Dendritic cell treated with granulocyte-macrophage colony-stimulating factor and Interleukin-4, amounts not matched to agents 40 ng/mL and 50 ng/mL, for 4 days (primary cell): ENCODE results near the gene SCFD2.

Experiments used
- H3K27ac Mint-ChIP-seq: one replicate; pipeline ENCODE4 v1.8.0; 2022; ENCODE audit warnings: mild to moderate bottlenecking, mixed read lengths
- H3K27me3 Mint-ChIP-seq: one replicate; pipeline ENCODE4 v1.8.0; 2022; ENCODE audit warnings: mild to moderate bottlenecking, mixed read lengths
- H3K36me3 Mint-ChIP-seq: one replicate; pipeline ENCODE4 v1.8.0; 2022; ENCODE audit warnings: low read depth, mixed read lengths
- H3K4me1 Mint-ChIP-seq: one replicate; pipeline ENCODE4 v1.8.0; 2022; ENCODE audit warnings: low read depth, mixed read lengths
- H3K4me3 Mint-ChIP-seq: one replicate; pipeline ENCODE4 v1.8.0; 2022; ENCODE audit warnings: mild to moderate bottlenecking, moderate library complexity, mixed read lengths
- H3K9me3 Mint-ChIP-seq: one replicate; pipeline ENCODE4 v1.8.0; 2022; ENCODE audit warnings: mixed read lengths
- intact Hi-C: fragments of 100-400 bp; cut with micrococcal nuclease; formaldehyde crosslinking; loops from one replicate; pipeline ENCODE4 v1.15.0; 2022

The SCFD2 gene

GRCh38 chr4:52911684-52912294 lies 454.1 kb downstream of the SCFD2 start:
- no peak overlapping the region for H3K27ac Mint-ChIP-seq

GRCh38 chr4:52910115-52910514 lies 455.7 kb downstream of the SCFD2 start:
- no peaks in the 10 kb centered on the region for H3K27me3 Mint-ChIP-seq
- no peaks in the 10 kb centered on the region for H3K36me3 Mint-ChIP-seq
- no peaks in the 10 kb centered on the region for H3K9me3 Mint-ChIP-seq
- no peaks in the 10 kb centered on the region for H3K4me1 Mint-ChIP-seq
- no peak overlapping the region for H3K4me3 Mint-ChIP-seq
- intact Hi-C loops: no loop called here
- H3K27ac Mint-ChIP-seq: no peak overlapping the region

More at GRCh38 chr4:52911684-52912294, 454.1 kb downstream of the SCFD2 start:
- no peaks in the 10 kb centered on the region for H3K36me3 Mint-ChIP-seq
- intact Hi-C loops: no loop called here
- no peak overlapping the region for H3K4me3 Mint-ChIP-seq
- no peaks in the 10 kb centered on the region for H3K9me3 Mint-ChIP-seq
- no peaks in the 10 kb centered on the region for H3K4me1 Mint-ChIP-seq
- no peaks in the 10 kb centered on the region for H3K27me3 Mint-ChIP-seq

DNA sequence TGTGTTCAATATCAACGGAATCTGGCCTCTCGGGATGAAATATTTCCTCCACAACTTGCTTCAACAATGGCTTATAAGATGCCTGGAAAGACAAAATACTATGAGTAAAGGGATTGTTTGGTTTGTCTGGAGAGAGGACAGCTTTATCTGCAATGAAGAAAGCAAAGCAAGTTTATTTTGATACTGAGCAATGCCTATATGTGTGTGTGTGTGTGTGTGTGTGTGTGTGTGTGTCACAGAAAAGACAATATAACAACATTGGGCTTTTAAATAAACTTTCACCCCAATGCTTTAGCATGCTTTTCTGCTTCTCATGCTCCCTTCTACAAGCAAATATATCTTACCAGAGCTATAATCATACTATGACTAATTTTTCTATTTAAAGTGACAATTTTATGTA lies 458.4 kb downstream of the SCFD2 start:
- no peaks in the 10 kb centered on the region for H3K4me1 Mint-ChIP-seq
- H3K27me3 Mint-ChIP-seq: no peaks in the 10 kb centered on the region
- no peaks in the 10 kb centered on the region for H3K36me3 Mint-ChIP-seq
- no peak overlapping the region for H3K4me3 Mint-ChIP-seq
- H3K9me3 Mint-ChIP-seq: no peaks in the 10 kb centered on the region
- H3K27ac Mint-ChIP-seq: no peak overlapping the region
- intact Hi-C loops: no loop called here

GRCh38 chr4:52904421-52904820 lies 461.4 kb downstream of the SCFD2 start:
- H3K9me3 Mint-ChIP-seq: peaks cover 20% of the 10 kb centered on the region
- H3K36me3 Mint-ChIP-seq: peaks cover 16% of the 10 kb centered on the region
- no peaks in the 10 kb centered on the region for H3K27me3 Mint-ChIP-seq
- H3K4me1 Mint-ChIP-seq: no peaks in the 10 kb centered on the region
- H3K4me3 Mint-ChIP-seq: no peak overlapping the region
- intact Hi-C loops: no loop called here
- no peak overlapping the region for H3K27ac Mint-ChIP-seq

DNA sequence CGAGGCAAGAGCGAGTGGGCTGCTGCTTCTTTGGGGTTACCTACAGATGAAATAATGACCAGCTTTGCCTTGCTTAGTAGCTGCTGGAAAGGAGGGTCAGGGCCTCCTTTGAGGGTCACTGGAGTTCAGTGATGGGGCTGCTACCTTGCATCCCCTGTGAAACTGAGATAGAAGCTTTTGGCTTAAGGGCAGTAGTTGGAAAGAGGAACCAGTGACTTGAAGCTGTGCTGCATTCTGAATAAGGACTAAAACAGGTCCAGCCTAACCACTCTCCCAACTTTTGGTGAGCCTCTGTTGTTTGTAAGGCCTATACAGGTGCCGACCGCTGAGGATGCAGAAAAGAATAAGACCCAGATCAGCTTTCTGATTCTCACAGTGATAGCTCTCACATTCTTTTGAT lies 462.6 kb downstream of the SCFD2 start:
- Mint-ChIP-seq H3K27me3 (no peaks in the 10 kb centered on the region), H3K9me3 (peaks cover 29% of the 10 kb centered on the region), H3K4me1 (no peaks in the 10 kb centered on the region), H3K36me3 (peaks cover 16% of the 10 kb centered on the region), H3K4me3 (no peak overlapping the region), H3K27ac (no peak overlapping the region)
- intact Hi-C loops: no loop called here

DNA sequence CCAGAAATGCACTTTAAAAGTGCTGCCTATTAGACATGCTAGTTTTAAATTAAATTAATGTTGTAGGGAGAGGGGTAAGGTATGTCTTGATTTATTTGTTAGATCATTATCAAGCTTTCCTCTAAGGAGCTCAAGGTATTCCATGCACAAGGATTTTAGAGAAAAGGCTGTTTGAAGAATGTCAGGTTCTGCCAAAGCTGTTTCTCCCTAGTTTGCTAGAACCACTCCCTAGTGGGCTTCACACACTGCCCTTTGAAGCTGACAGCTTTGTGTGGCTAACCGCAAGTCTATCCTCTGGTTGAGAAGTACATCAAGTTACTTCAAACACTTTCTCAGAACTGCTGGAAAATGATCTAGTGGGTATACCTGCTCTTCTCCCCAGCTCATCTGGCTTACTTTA lies 471.4 kb downstream of the SCFD2 start:
- H3K27me3 Mint-ChIP-seq: no peaks in the 10 kb centered on the region
- H3K4me1 Mint-ChIP-seq: no peaks in the 10 kb centered on the region
- H3K4me3 Mint-ChIP-seq: no peak overlapping the region
- no peak overlapping the region for H3K27ac Mint-ChIP-seq
- no peaks in the 10 kb centered on the region for H3K36me3 Mint-ChIP-seq
- H3K9me3 Mint-ChIP-seq: peaks cover 18% of the 10 kb centered on the region
- intact Hi-C loops: no loop called here

- Mint-ChIP-seq H3K27me3 (no peaks in the 10 kb centered on the region), H3K9me3 (peaks cover 17% of the 10 kb centered on the region), H3K4me3 (no peak overlapping the region), H3K36me3 (no peaks in the 10 kb centered on the region), H3K4me1 (no peaks in the 10 kb centered on the region), H3K27ac (no peak overlapping the region)
- intact Hi-C loops: no loop called here
Observed at GRCh38 chr4:52892880-52893279, 473.0 kb downstream of the SCFD2 start.

GRCh38 chr4:52891743-52892142 lies 474.1 kb downstream of the SCFD2 start:
- Mint-ChIP-seq H3K27ac (no peak overlapping the region), H3K36me3 (no peaks in the 10 kb centered on the region), H3K9me3 (peaks cover 13% of the 10 kb centered on the region), H3K27me3 (no peaks in the 10 kb centered on the region), H3K4me1 (no peaks in the 10 kb centered on the region), H3K4me3 (no peak overlapping the region)
- intact Hi-C loops: no loop called here

- no peak overlapping the region for H3K4me3 Mint-ChIP-seq
- peaks cover 13% of the 10 kb centered on the region for H3K9me3 Mint-ChIP-seq
- intact Hi-C loops: no loop called here
- no peaks in the 10 kb centered on the region for H3K36me3 Mint-ChIP-seq
- H3K27ac Mint-ChIP-seq: no peak overlapping the region
- H3K4me1 Mint-ChIP-seq: no peaks in the 10 kb centered on the region
- no peaks in the 10 kb centered on the region for H3K27me3 Mint-ChIP-seq
Observed at GRCh38 chr4:52890521-52890791, 475.4 kb downstream of the SCFD2 start.

DNA sequence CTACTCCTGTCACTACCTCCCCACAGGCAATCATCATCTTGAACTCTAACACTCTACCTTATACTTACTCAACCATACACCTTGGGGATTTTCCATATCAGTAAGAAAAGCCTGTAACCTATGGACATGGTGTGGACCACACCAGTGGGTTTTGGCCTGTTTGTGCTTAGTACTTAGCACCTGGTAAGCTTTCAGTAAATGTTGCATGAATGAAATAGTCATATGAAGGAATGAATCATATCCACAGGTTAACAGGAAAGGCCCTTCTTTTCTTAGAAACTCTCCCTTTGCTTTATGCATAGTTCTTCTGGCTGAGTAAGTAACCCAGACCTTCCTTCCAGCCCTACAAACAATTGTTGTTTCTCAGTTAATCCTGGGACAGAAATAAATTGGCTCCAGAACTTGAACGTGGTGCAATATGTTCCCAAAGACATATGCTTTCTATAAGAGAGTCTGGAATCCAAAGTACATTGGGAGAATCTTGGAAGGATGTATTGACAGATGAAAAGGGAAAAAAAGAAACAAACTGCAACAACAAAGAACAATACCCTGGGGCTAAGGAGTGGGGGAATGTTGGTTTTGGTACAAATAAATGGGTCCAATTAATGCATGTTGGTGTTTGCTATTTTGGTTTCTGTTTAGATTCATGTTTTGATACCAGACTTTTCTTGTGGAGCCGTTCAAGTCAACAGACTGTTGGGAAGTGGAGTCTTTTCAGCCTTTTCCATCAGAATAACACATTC lies 475.9 kb downstream of the SCFD2 start:
- Mint-ChIP-seq H3K4me1 (no peaks in the 10 kb centered on the region), H3K27ac (no peak overlapping the region), H3K27me3 (no peaks in the 10 kb centered on the region), H3K9me3 (peaks cover 13% of the 10 kb centered on the region), H3K36me3 (no peaks in the 10 kb centered on the region), H3K4me3 (no peak overlapping the region)
- intact Hi-C loops: no loop called here

GRCh38 chr4:52889354-52889753 lies 476.5 kb downstream of the SCFD2 start:
- no peak overlapping the region for H3K27ac Mint-ChIP-seq
- H3K4me3 Mint-ChIP-seq: no peak overlapping the region
- H3K4me1 Mint-ChIP-seq: peaks cover 4% of the 10 kb centered on the region
- H3K36me3 Mint-ChIP-seq: no peaks in the 10 kb centered on the region
- intact Hi-C loops: no loop called here
- peaks cover 13% of the 10 kb centered on the region for H3K9me3 Mint-ChIP-seq
- H3K27me3 Mint-ChIP-seq: no peaks in the 10 kb centered on the region

DNA sequence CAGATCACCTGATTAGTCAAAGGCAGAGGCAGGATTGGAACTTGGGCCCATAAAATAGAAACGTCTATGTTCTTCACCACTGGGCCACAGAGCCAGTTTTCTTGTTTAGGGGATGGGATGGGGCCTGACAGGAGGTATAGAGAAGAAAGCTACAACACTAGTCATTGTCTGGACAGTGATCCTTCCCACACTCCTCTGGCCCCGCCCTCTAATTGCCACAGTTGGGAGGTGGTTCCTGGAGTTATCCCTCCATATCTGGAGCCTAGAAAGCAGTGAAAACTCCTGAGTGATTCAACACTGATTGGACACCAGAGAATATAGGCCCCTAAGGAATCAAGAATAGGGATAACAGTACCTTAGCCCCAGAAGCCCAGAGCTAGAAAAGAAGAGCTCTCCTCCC lies 480.9 kb downstream of the SCFD2 start:
- Mint-ChIP-seq H3K36me3 (peaks cover 6% of the 10 kb centered on the region), H3K9me3 (peaks cover 13% of the 10 kb centered on the region), H3K4me3 (no peak overlapping the region), H3K27ac (no peak overlapping the region), H3K4me1 (peaks cover 9% of the 10 kb centered on the region), H3K27me3 (no peaks in the 10 kb centered on the region)
- intact Hi-C loops: no loop called here

DNA sequence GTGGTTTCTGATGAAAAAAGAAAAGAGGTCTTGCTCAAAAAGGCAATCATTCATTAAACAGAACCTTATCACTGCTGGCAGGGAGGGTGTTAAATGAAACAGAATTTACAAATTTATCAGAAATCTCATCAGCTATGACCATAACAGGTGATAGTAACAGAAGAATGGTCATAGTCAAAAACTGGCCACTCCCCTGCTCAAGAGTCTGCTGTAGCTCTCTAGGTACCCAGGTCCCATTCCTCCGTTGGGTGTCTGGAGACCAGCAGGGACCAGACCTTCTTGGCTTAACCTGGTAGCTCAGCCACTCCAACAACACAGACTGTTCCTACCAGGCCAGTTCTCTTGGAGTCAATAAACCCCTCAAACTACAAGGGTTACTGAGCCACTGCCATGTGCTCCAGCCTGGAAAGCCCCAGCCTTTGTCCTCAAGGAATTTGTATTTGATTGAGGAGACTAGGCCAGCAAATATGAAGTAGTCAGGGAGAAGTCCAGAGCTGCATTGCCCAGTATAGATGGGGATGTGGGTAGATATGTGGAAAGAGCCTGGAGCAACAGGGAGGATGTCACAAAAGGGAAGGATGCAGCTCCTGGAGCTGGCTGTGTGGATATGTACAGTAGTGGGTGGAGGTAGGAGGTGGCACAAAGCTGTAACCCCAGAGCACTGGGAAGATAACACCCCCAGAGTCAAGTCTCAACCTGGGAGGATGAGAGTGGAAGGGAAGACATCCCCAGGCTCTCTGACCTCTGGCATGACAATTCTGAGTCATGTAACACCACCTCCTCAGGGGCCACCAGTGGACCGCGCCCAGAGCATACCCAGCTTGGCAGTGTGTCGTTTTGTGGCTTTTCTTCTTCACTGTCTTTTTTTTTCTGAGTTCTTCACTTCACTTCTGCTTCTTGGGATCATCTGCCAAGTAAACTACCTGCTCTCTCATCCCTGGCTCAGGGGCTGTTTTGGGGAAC lies 481.9 kb downstream of the SCFD2 start:
- Mint-ChIP-seq H3K27ac (no peak overlapping the region), H3K4me3 (no peak overlapping the region), H3K9me3 (peaks cover 10% of the 10 kb centered on the region), H3K27me3 (no peaks in the 10 kb centered on the region), H3K36me3 (peaks cover 6% of the 10 kb centered on the region), H3K4me1 (peaks cover 9% of the 10 kb centered on the region)
- intact Hi-C loops: no loop called here

DNA sequence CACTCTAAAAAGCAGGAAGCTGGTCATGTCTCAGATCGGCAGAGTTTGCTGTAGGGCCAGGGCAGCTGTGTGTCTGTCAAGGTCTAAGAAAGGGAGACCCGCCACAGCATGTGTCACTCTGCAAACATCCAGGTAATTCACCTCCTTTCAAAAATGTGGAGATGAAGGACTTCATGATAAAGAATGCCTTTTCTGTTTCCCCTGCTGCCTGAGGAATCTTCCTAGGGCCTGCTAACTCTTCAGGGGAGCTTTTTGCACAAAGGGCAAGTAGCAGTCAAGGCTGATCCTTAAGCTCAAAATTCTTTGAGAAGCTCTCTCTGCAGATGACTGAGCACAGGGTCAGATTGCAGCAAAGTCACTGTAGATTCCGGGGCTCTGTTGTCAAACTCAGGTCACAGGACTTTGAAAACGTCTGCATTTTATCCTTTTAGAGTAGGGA lies 482.7 kb downstream of the SCFD2 start:
- H3K27ac Mint-ChIP-seq: no peak overlapping the region
- peaks cover 9% of the 10 kb centered on the region for H3K4me1 Mint-ChIP-seq
- H3K4me3 Mint-ChIP-seq: no peak overlapping the region
- peaks cover 3% of the 10 kb centered on the region for H3K9me3 Mint-ChIP-seq
- H3K36me3 Mint-ChIP-seq: peaks cover 6% of the 10 kb centered on the region
- H3K27me3 Mint-ChIP-seq: no peaks in the 10 kb centered on the region
- intact Hi-C loops: no loop called here
